ENCODE measurements around the gene IQGAP1.

Gene IQGAP1

GRCh38 chr15:90465930-90466567, 78.0 kb downstream of the IQGAP1 start:
- TF ChIP-seq JUND (IDR thresholded peaks at IDR 0.05; ENCODE audit: low read depth), result no peak
- in situ Hi-C loops (cut with HindIII; ENCODE audit: low pct_unique_long_range_greater_than_20kb, low sequenced_read_pairs), result no loop called here
- no peak for DNase-seq (ENCODE audit: low read depth in 1 of 2, low spot score in 1 of 2)

GRCh38 chr15:90469723-90470122, 81.7 kb downstream of the IQGAP1 start:
- TF ChIP-seq JUND (IDR thresholded peaks at IDR 0.05; ENCODE audit: low read depth), result no peak
- in situ Hi-C loops (cut with HindIII; ENCODE audit: low pct_unique_long_range_greater_than_20kb, low sequenced_read_pairs), result no loop called here
- DNase-seq (ENCODE audit: low read depth in 1 of 2, low spot score in 1 of 2), result no peak

GRCh38 chr15:90470453-90470852, 82.4 kb downstream of the IQGAP1 start:
- no peak for DNase-seq (ENCODE audit: low read depth in 1 of 2, low spot score in 1 of 2)
- in situ Hi-C loops (cut with HindIII; ENCODE audit: low pct_unique_long_range_greater_than_20kb, low sequenced_read_pairs), result no loop called here
- no peak for TF ChIP-seq JUND (IDR thresholded peaks at IDR 0.05; ENCODE audit: low read depth)

GRCh38 chr15:90471126-90471525, 83.1 kb downstream of the IQGAP1 start:
- TF ChIP-seq JUND (IDR thresholded peaks at IDR 0.05; ENCODE audit: low read depth), result no peak
- DNase-seq (ENCODE audit: low read depth in 1 of 2, low spot score in 1 of 2), result no peak
- in situ Hi-C loops (cut with HindIII; ENCODE audit: low pct_unique_long_range_greater_than_20kb, low sequenced_read_pairs), result no loop called here

GRCh38 chr15:90471769-90472168, 83.7 kb downstream of the IQGAP1 start:
- no peak for DNase-seq (ENCODE audit: low read depth in 1 of 2, low spot score in 1 of 2)
- in situ Hi-C loops (cut with HindIII; ENCODE audit: low pct_unique_long_range_greater_than_20kb, low sequenced_read_pairs), result no loop called here
- no peak for TF ChIP-seq JUND (IDR thresholded peaks at IDR 0.05; ENCODE audit: low read depth)

- in situ Hi-C loops (cut with HindIII; ENCODE audit: low pct_unique_long_range_greater_than_20kb, low sequenced_read_pairs), result no loop called here
- peak in 1 of 2 experiments; percentile 84 for DNase-seq (ENCODE audit: low read depth in 1 of 2, low spot score in 1 of 2)
- TF ChIP-seq JUND (IDR thresholded peaks at IDR 0.05; ENCODE audit: low read depth), result peak; percentile 78
Measured at GRCh38 chr15:90478846-90479481, 90.9 kb downstream of the IQGAP1 start.

- peak; percentile 13 to 91 for DNase-seq (ENCODE audit: low read depth in 1 of 2, low spot score in 1 of 2)
- peak; percentile 81 for TF ChIP-seq JUND (IDR thresholded peaks at IDR 0.05; ENCODE audit: low read depth)
- in situ Hi-C loops (cut with HindIII; ENCODE audit: low pct_unique_long_range_greater_than_20kb, low sequenced_read_pairs), result no loop called here
Measured at GRCh38 chr15:90479656-90480055, 91.6 kb downstream of the IQGAP1 start.

- DNase-seq (ENCODE audit: low read depth in 1 of 2, low spot score in 1 of 2), result no peak
- no peak for TF ChIP-seq JUND (IDR thresholded peaks at IDR 0.05; ENCODE audit: low read depth)
- in situ Hi-C loops (cut with HindIII; ENCODE audit: low pct_unique_long_range_greater_than_20kb, low sequenced_read_pairs), result no loop called here
Measured at GRCh38 chr15:90481023-90481422, 93.0 kb downstream of the IQGAP1 start.

GRCh38 chr15:90482124-90483011, 94.3 kb downstream of the IQGAP1 start:
- in situ Hi-C loops (cut with HindIII; ENCODE audit: low pct_unique_long_range_greater_than_20kb, low sequenced_read_pairs), result no loop called here
- DNase-seq (ENCODE audit: low read depth in 1 of 2, low spot score in 1 of 2), result peak in 1 of 2 experiments; percentile 60
- TF ChIP-seq JUND (IDR thresholded peaks at IDR 0.05; ENCODE audit: low read depth), result no peak

- in situ Hi-C loops (cut with HindIII; ENCODE audit: low pct_unique_long_range_greater_than_20kb, low sequenced_read_pairs), result no loop called here
- no peak for DNase-seq (ENCODE audit: low read depth in 1 of 2, low spot score in 1 of 2)
Measured at GRCh38 chr15:90483012-90483307, 94.9 kb downstream of the IQGAP1 start.

GRCh38 chr15:90483637-90484036, 95.6 kb downstream of the IQGAP1 start:
- in situ Hi-C loops (cut with HindIII; ENCODE audit: low pct_unique_long_range_greater_than_20kb, low sequenced_read_pairs), result no loop called here
- TF ChIP-seq JUND (IDR thresholded peaks at IDR 0.05; ENCODE audit: low read depth), result no peak
- DNase-seq (ENCODE audit: low read depth in 1 of 2, low spot score in 1 of 2), result no peak

More at GRCh38 chr15:90483012-90483307, 94.9 kb downstream of the IQGAP1 start:
- no peak for TF ChIP-seq JUND (IDR thresholded peaks at IDR 0.05; ENCODE audit: low read depth)

GRCh38 chr15:90487186-90487585, 99.1 kb downstream of the IQGAP1 start:
- DNase-seq (ENCODE audit: low read depth in 1 of 2, low spot score in 1 of 2), result no peak
- TF ChIP-seq JUND (IDR thresholded peaks at IDR 0.05; ENCODE audit: low read depth), result no peak
- in situ Hi-C loops (cut with HindIII; ENCODE audit: low pct_unique_long_range_greater_than_20kb, low sequenced_read_pairs), result no loop called here

GRCh38 chr15:90489514-90489913, 101.5 kb downstream of the IQGAP1 start:
- TF ChIP-seq JUND (IDR thresholded peaks at IDR 0.05; ENCODE audit: low read depth), result no peak
- DNase-seq (ENCODE audit: low read depth in 1 of 2, low spot score in 1 of 2), result no peak
- in situ Hi-C loops (cut with HindIII; ENCODE audit: low pct_unique_long_range_greater_than_20kb, low sequenced_read_pairs), result no loop called here

Data from T47D (cell line).